ENCODE results near the gene CDK19. TPM values are rescaled to one million over a fixed set of nuclear protein-coding genes. Genes with fewer than 3 reads are reported as not detected.

CDK19 gene
- total and polyA plus RNA-seq, 2 of the 13 experiments (the other 11 are each of a cell fraction or from before 2014, with no cell fraction given), result 13.4 to 27.0 TPM

- TF ChIP-seq PLSCR1 (CRISPR knock-in tag; IDR thresholded peaks at IDR 0.05; ENCODE audit: borderline replicate concordance), result no peak
- peak; percentile 49; the same call in 1 of the 2 replicates for TF ChIP-seq ZNF142 (CRISPR knock-in tag; IDR thresholded peaks at IDR 0.05)
- TF ChIP-seq TEAD2 (CRISPR knock-in tag; IDR thresholded peaks at IDR 0.05), result no peak
- peak; percentile 70; the same call in 1 of the 2 replicates for TF ChIP-seq ZNF605 (CRISPR knock-in tag; IDR thresholded peaks at IDR 0.05)
- no peak for TF ChIP-seq WIZ (CRISPR knock-in tag; IDR thresholded peaks at IDR 0.05)
- TF ChIP-seq GPBP1L1 (CRISPR knock-in tag; IDR thresholded peaks at IDR 0.05), result no peak
- peak; percentile 68; the same call in 1 of the 2 replicates for TF ChIP-seq PRDM10 (CRISPR knock-in tag; IDR thresholded peaks at IDR 0.05; ENCODE audit: low read depth)
- TF ChIP-seq AHDC1 (CRISPR knock-in tag; IDR thresholded peaks at IDR 0.05; ENCODE audit: borderline replicate concordance), result no peak
Observed at GRCh38 chr6:110815411-110816409, at the start of gene CDK19 (continued).

All from HepG2 (cell line).